PC-3 (cell line): ENCODE measurements around the gene CLDN11.

Experiments
- EZH2 ChIP-seq: fragments of 300-600 bp; sonication (generic); IDR thresholded peaks from one replicate; pipeline ENCODE4 v1.6.1; 2017; ENCODE audit warnings: antibody characterized with exemption, mild to moderate bottlenecking, low read length; ENCODE audit not compliant: unreplicated experiment
- EZH2phosphoT487 ChIP-seq: fragments of 300-600 bp; sonication (generic); IDR thresholded peaks from 2 replicates; pipeline ENCODE4 v1.6.1; 2018; ENCODE audit warnings: mild to moderate bottlenecking, antibody characterized with exemption, low read length, borderline replicate concordance
- TF ChIP-seq, protein P1 (sequence below): fragments of 300-600 bp; sonication (generic); conservative IDR thresholded peaks from 2 replicates; pipeline ENCODE4 v1.5.1; 2017; ENCODE audit warnings: antibody characterized with exemption, low read depth, mild to moderate bottlenecking, low read length

- TF ChIP-seq, protein P1, sequence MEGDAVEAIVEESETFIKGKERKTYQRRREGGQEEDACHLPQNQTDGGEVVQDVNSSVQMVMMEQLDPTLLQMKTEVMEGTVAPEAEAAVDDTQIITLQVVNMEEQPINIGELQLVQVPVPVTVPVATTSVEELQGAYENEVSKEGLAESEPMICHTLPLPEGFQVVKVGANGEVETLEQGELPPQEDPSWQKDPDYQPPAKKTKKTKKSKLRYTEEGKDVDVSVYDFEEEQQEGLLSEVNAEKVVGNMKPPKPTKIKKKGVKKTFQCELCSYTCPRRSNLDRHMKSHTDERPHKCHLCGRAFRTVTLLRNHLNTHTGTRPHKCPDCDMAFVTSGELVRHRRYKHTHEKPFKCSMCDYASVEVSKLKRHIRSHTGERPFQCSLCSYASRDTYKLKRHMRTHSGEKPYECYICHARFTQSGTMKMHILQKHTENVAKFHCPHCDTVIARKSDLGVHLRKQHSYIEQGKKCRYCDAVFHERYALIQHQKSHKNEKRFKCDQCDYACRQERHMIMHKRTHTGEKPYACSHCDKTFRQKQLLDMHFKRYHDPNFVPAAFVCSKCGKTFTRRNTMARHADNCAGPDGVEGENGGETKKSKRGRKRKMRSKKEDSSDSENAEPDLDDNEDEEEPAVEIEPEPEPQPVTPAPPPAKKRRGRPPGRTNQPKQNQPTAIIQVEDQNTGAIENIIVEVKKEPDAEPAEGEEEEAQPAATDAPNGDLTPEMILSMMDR, result peak; percentile 34
- TF ChIP-seq EZH2phosphoT487, result no peak
- TF ChIP-seq EZH2, result no peak
Observed at GRCh38 chr3:170483485-170484262, 65.0 kb downstream of the CLDN11 start.
